GM12874 (cell line): ENCODE measurements around the gene CSF1R.

Experiments
- CTCF ChIP-seq: IDR thresholded peaks from 2 replicates; pipeline ENCODE4 v1.5.1; 2011; ENCODE audit warnings: low read depth, mild to moderate bottlenecking, control low read depth, low read length, moderate library complexity; ENCODE audit not compliant: insufficient read depth

The CSF1R gene

GRCh38 chr5:150113047-150113744, 26.8 kb upstream of the CSF1R start:
- TF ChIP-seq CTCF = no peak

- TF ChIP-seq CTCF = no peak
Observed at GRCh38 chr5:150112201-150113046, 26.1 kb upstream of the CSF1R start.

- TF ChIP-seq CTCF = no peak
Observed at GRCh38 chr5:150111122-150111521, 24.8 kb upstream of the CSF1R start.

- TF ChIP-seq CTCF = no peak
Observed at GRCh38 chr5:150109921-150110320, 23.6 kb upstream of the CSF1R start.

GRCh38 chr5:150108711-150109514, 22.6 kb upstream of the CSF1R start:
- no peak for TF ChIP-seq CTCF

GRCh38 chr5:150107909-150108447, 21.6 kb upstream of the CSF1R start:
- no peak for TF ChIP-seq CTCF

- TF ChIP-seq CTCF = no peak
Observed at GRCh38 chr5:150106674-150107426, 20.5 kb upstream of the CSF1R start.
